ENCODE data around the gene KCNE2. TPM values are rescaled to one million over a fixed set of nuclear protein-coding genes. Genes with fewer than 3 reads are reported as not detected.

KCNE2 gene
- total and polyA plus RNA-seq, 2 experiments from 2014 or later, result 0.28 to 0.55 TPM

GRCh38 chr21:34372321-34372720 lies 8.5 kb downstream of the KCNE2 start:
- DNase-seq (ENCODE audit: low spot score), result no peak
- no peak for TF ChIP-seq ZNF331 (CRISPR knock-in tag; IDR thresholded peaks at IDR 0.05; ENCODE audit: low read depth)
- no peak for TF ChIP-seq CREB1 (CRISPR knock-in tag; IDR thresholded peaks at IDR 0.05; ENCODE audit: low read depth)
- no peak for TF ChIP-seq EZH2 (IDR thresholded peaks at IDR 0.05; ENCODE audit: low read depth, unreplicated experiment)
- TF ChIP-seq REST (IDR thresholded peaks at IDR 0.05; ENCODE audit: unreplicated experiment), result no peak
- no peak for TF ChIP-seq NANOG (IDR thresholded peaks at IDR 0.05; ENCODE audit: borderline replicate concordance)
- TF ChIP-seq ZNF462 (CRISPR knock-in tag; IDR thresholded peaks at IDR 0.05), result no peak
- TF ChIP-seq STAT1 (IDR thresholded peaks at IDR 0.05; ENCODE audit: unreplicated experiment), result no peak
- no peak for TF ChIP-seq ETS1 (IDR thresholded peaks at IDR 0.05)
- TF ChIP-seq ZNF114 (CRISPR knock-in tag; IDR thresholded peaks at IDR 0.05), result no peak
- TF ChIP-seq JUNB (IDR thresholded peaks at IDR 0.05; ENCODE audit: unreplicated experiment), result no peak
- no peak for TF ChIP-seq EZH2phosphoT487 (IDR thresholded peaks at IDR 0.05; ENCODE audit: unreplicated experiment)
- no peak for TF ChIP-seq CTCF (conservative IDR thresholded peaks at IDR 0.05; ENCODE audit: low read depth in 2 of 2)
- no peak for TF ChIP-seq POLR2AphosphoS5 (IDR thresholded peaks at IDR 0.05; ENCODE audit: low read depth)
- Histone ChIP-seq H3K4me3 (no peak overlapping the region), H3K27me3 (ENCODE audit: insufficient read depth) (no peaks in the 10 kb centered on the region), H4K20me1 (replicated peaks; ENCODE audit: insufficient read depth) (no peaks in the 10 kb centered on the region), H3K36me3 (ENCODE audit: insufficient read depth) (no peaks in the 10 kb centered on the region), H3F3A (replicated peaks; ENCODE audit: low read depth) (no peaks in the 10 kb centered on the region), H3K4me2 (no peak overlapping the region), H3K4me1 (ENCODE audit: insufficient read depth) (peaks cover 8% of the 10 kb centered on the region; the same call in 1 of the 2 replicates), H3K79me2 (replicated peaks; ENCODE audit: insufficient read depth) (no peaks in the 10 kb centered on the region), H3K27ac (ENCODE audit: low read depth) (no peak overlapping the region), H3K9me2 (ENCODE audit: insufficient read depth) (no peaks in the 10 kb centered on the region), H2AFZ (peak overlapping the region; percentile 86; the same call in 1 of the 2 replicates)
- Mint-ChIP-seq H3K4me1 (peaks cover 10% of the 10 kb centered on the region; the same call in 2 of the 3 replicates), H3K27ac (no peak overlapping the region), H3K4me3 (no peak overlapping the region), H3K9me3 (no peaks in the 10 kb centered on the region), H3K36me3 (ENCODE audit: low read depth) (no peaks in the 10 kb centered on the region; the same call in 2 of the 3 replicates), H3K27me3 (ENCODE audit: insufficient read depth, low read depth, poor library complexity) (peaks cover 2% of the 10 kb centered on the region)
- ATAC-seq, result no peak

All from GM23338 (cell line).